Astrocyte (in vitro differentiated cells and primary cell): ENCODE data around the gene PRDM4. TPM values are rescaled to one million over a fixed set of nuclear protein-coding genes. Genes with fewer than 3 reads are reported as not detected.

Experiments
- DNase-seq: peaks from one replicate; pipeline ENCODE4 v3.0.0-alpha.2; 2010; ENCODE audit warnings: low read depth
- FAIRE-seq: peaks from 2 replicates; lab custom pipeline; 2011; peaks lifted over from hg19 to GRCh38; lab: Jason Lieb, UNC
- H2AFZ ChIP-seq: 2 replicates; pipeline ENCODE4 v1.6.0; 2012; ENCODE audit warnings: low read depth, low read length, inconsistent platforms
- H3K27ac ChIP-seq: 2 replicates; pipeline ENCODE4 v1.5.1; 2011; ENCODE audit warnings: low read depth, low read length, inconsistent platforms
- H3K27me3 ChIP-seq: 2 replicates; pipeline ENCODE4 v1.6.0; 2011; ENCODE audit warnings: low read length, inconsistent platforms; ENCODE audit not compliant: insufficient read depth
- H3K36me3 ChIP-seq: 2 replicates; pipeline ENCODE4 v1.5.1; 2011; ENCODE audit warnings: low read length, inconsistent platforms; ENCODE audit not compliant: insufficient read depth
- H3K4me1 ChIP-seq: 2 replicates; pipeline ENCODE4 v1.5.1; 2011; ENCODE audit warnings: low read length, inconsistent platforms; ENCODE audit not compliant: insufficient read depth
- H3K4me2 ChIP-seq: 2 replicates; pipeline ENCODE4 v1.6.0; 2012; ENCODE audit warnings: low read length, inconsistent platforms
- H3K4me3 ChIP-seq: 2 replicates; pipeline ENCODE4 v1.5.1; 2011; ENCODE audit warnings: low read depth, mild to moderate bottlenecking, low read length, inconsistent platforms; ENCODE audit not compliant: insufficient read depth
- H3K79me2 ChIP-seq: 2 replicates; pipeline ENCODE4 v1.6.0; 2012; ENCODE audit warnings: mild to moderate bottlenecking, low read length, inconsistent platforms; ENCODE audit not compliant: insufficient read depth
- H3K9ac ChIP-seq: 2 replicates; pipeline ENCODE4 v1.6.0; 2012; ENCODE audit warnings: mild to moderate bottlenecking, low read length, inconsistent platforms
- H3K9me3 ChIP-seq: 2 replicates; pipeline ENCODE4 v1.5.1; 2012; ENCODE audit warnings: low read depth, mild to moderate bottlenecking, low read length, inconsistent platforms; ENCODE audit not compliant: insufficient read depth
- H4K20me1 ChIP-seq: 2 replicates; pipeline ENCODE4 v1.6.0; 2012; ENCODE audit warnings: low read length, inconsistent platforms; ENCODE audit not compliant: insufficient read depth
- H3K27ac Mint-ChIP-seq: one replicate; pipeline ENCODE4 v1.8.0; 2021; ENCODE audit warnings: mild to moderate bottlenecking, mixed read lengths; ENCODE audit not compliant: unreplicated experiment
- H3K27me3 Mint-ChIP-seq: one replicate; pipeline ENCODE4 v1.8.0; 2021; ENCODE audit warnings: low read depth, mixed read lengths; ENCODE audit not compliant: unreplicated experiment
- H3K36me3 Mint-ChIP-seq: one replicate; pipeline ENCODE4 v1.8.0; 2021; ENCODE audit warnings: low read depth, mixed read lengths; ENCODE audit not compliant: unreplicated experiment
- H3K4me1 Mint-ChIP-seq: one replicate; pipeline ENCODE4 v1.8.0; 2021; ENCODE audit warnings: low read depth, mixed read lengths; ENCODE audit not compliant: unreplicated experiment
- H3K4me3 Mint-ChIP-seq: one replicate; pipeline ENCODE4 v1.8.0; 2021; ENCODE audit warnings: mild to moderate bottlenecking, moderate library complexity, mixed read lengths; ENCODE audit not compliant: unreplicated experiment
- H3K9me3 Mint-ChIP-seq: one replicate; pipeline ENCODE4 v1.8.0; 2021; ENCODE audit warnings: mild to moderate bottlenecking, mixed read lengths; ENCODE audit not compliant: unreplicated experiment
- CTCF ChIP-seq: IDR thresholded peaks from 2 replicates; pipeline ENCODE4 v1.5.1; 2011; ENCODE audit warnings: low read depth, mild to moderate bottlenecking, inconsistent platforms, low read length, moderate library complexity; ENCODE audit not compliant: insufficient read depth
- EZH2 ChIP-seq: IDR thresholded peaks from 2 replicates; pipeline ENCODE4 v1.6.1; 2012; ENCODE audit warnings: mild to moderate bottlenecking, low read length, inconsistent platforms; ENCODE audit not compliant: insufficient read depth
- total RNA-seq: library from RNA; stranded (reverse); gene quantifications from 2 replicates; pipeline ENCODE4 v1.2.1, GENCODE V29; 2021

Gene PRDM4
- total RNA-seq, 1 donor from 2014 or later = 30.5 TPM

GRCh38 chr12:107775093-107775721 is 14.3 kb upstream of the PRDM4 start:
- Histone ChIP-seq H3K9ac (no peak overlapping the region), H3K27me3 (peaks cover 40% of the 10 kb centered on the region), H3K9me3 (no peaks in the 10 kb centered on the region), H3K79me2 (no peaks in the 10 kb centered on the region), H2AFZ (peak overlapping the region; percentile 26), H3K4me2 (peak overlapping the region; percentile 11), H3K4me3 (no peak overlapping the region), H3K4me1 (no peaks in the 10 kb centered on the region), H3K27ac (no peak overlapping the region), H3K36me3 (no peaks in the 10 kb centered on the region), H4K20me1 (no peaks in the 10 kb centered on the region)
- no peak for FAIRE-seq
- H3K27ac Mint-ChIP-seq = no peak overlapping the region
- TF ChIP-seq EZH2 = peak; percentile 53
- no peak for TF ChIP-seq CTCF
- DNase-seq = no peak
- peak overlapping the region; percentile 64 for H3K4me3 Mint-ChIP-seq
- no peaks in the 10 kb centered on the region for H3K36me3 Mint-ChIP-seq
- no peaks in the 10 kb centered on the region for H3K4me1 Mint-ChIP-seq
- H3K27me3 Mint-ChIP-seq = peaks cover 77% of the 10 kb centered on the region
- H3K9me3 Mint-ChIP-seq = no peaks in the 10 kb centered on the region

GRCh38 chr12:107774349-107775029 is 13.6 kb upstream of the PRDM4 start, which contains the start of gene ASCL4:
ASCL4 (plus strand) TSS chr12:107774704; CDS start chr12:107775219, 515 bp downstream.
- no peak within 1 kb of the TSS for H3K9ac ChIP-seq
- peak within 1 kb of the TSS; percentile 26 for H2AFZ ChIP-seq
- DNase-seq = no peak
- H3K27ac ChIP-seq = no peak within 1 kb of the TSS
- H3K4me1 Mint-ChIP-seq = no peaks in the 10 kb centered on the region
- no peaks in the 10 kb centered on the region for H4K20me1 ChIP-seq
- no peak within 1 kb of the TSS for H3K4me3 ChIP-seq
- no peaks in the 10 kb centered on the region for H3K4me1 ChIP-seq
- peaks cover 40% of the 10 kb centered on the region for H3K27me3 ChIP-seq
- H3K79me2 ChIP-seq = no peaks in the 10 kb centered on the region
- H3K27ac Mint-ChIP-seq = no peak within 1 kb of the TSS
- no peaks in the 10 kb centered on the region for H3K36me3 ChIP-seq
- H3K9me3 ChIP-seq = no peaks in the 10 kb centered on the region
- no peak for FAIRE-seq
- peak within 1 kb of the TSS; percentile 64 for H3K4me3 Mint-ChIP-seq
- no peaks in the 10 kb centered on the region for H3K9me3 Mint-ChIP-seq
- no peaks in the 10 kb centered on the region for H3K36me3 Mint-ChIP-seq
- peaks cover 73% of the 10 kb centered on the region for H3K27me3 Mint-ChIP-seq
- peak within 1 kb of the TSS; percentile 11 for H3K4me2 ChIP-seq
- TF ChIP-seq CTCF (no peak), EZH2 (no peak)

GRCh38 chr12:107767466-107767865 is 6.5 kb upstream of the PRDM4 start:
- Mint-ChIP-seq H3K27me3 (peaks cover 25% of the 10 kb centered on the region), H3K9me3 (no peaks in the 10 kb centered on the region), H3K4me1 (no peaks in the 10 kb centered on the region), H3K36me3 (peaks cover 2% of the 10 kb centered on the region), H3K4me3 (no peak overlapping the region), H3K27ac (no peak overlapping the region)
- H3K27ac ChIP-seq = no peak overlapping the region
- peaks cover 6% of the 10 kb centered on the region for H3K27me3 ChIP-seq
- no peaks in the 10 kb centered on the region for H3K79me2 ChIP-seq
- H4K20me1 ChIP-seq = no peaks in the 10 kb centered on the region
- no peak overlapping the region for H2AFZ ChIP-seq
- no peak overlapping the region for H3K4me3 ChIP-seq
- no peaks in the 10 kb centered on the region for H3K4me1 ChIP-seq
- H3K9ac ChIP-seq = no peak overlapping the region
- DNase-seq (no peak), FAIRE-seq (no peak)
- TF ChIP-seq EZH2 = no peak
- no peak for TF ChIP-seq CTCF
- H3K9me3 ChIP-seq = no peaks in the 10 kb centered on the region
- H3K4me2 ChIP-seq = no peak overlapping the region
- no peaks in the 10 kb centered on the region for H3K36me3 ChIP-seq
